Measurements from ENCODE around the gene ZFHX3.

ZFHX3 gene

GRCh38 chr16:72814226-72814625, 233.7 kb downstream of the ZFHX3 start:
- no peak for DNase-seq

GRCh38 chr16:72812672-72813071, 235.3 kb downstream of the ZFHX3 start:
- DNase-seq, result no peak

GRCh38 chr16:72811876-72812275, 236.1 kb downstream of the ZFHX3 start:
- no peak for DNase-seq

GRCh38 chr16:72811188-72811720, 236.7 kb downstream of the ZFHX3 start:
- no peak for DNase-seq

GRCh38 chr16:72810480-72810879, 237.4 kb downstream of the ZFHX3 start:
- no peak for DNase-seq

GRCh38 chr16:72809446-72809845, 238.5 kb downstream of the ZFHX3 start:
- no peak for DNase-seq

GRCh38 chr16:72808754-72809153, 239.2 kb downstream of the ZFHX3 start:
- DNase-seq, result no peak

- DNase-seq, result no peak
Observed at GRCh38 chr16:72807245-72807644, 240.7 kb downstream of the ZFHX3 start.

- no peak for DNase-seq
Observed at GRCh38 chr16:72805486-72805885, 242.4 kb downstream of the ZFHX3 start.

- DNase-seq, result no peak
Observed at GRCh38 chr16:72800524-72801161, 247.3 kb downstream of the ZFHX3 start.

- DNase-seq, result no peak
Observed at GRCh38 chr16:72798264-72798663, 249.7 kb downstream of the ZFHX3 start.

GRCh38 chr16:72797621-72798020, 250.3 kb downstream of the ZFHX3 start:
- DNase-seq, result no peak

- no peak for DNase-seq
Observed at GRCh38 chr16:72796222-72796621, 251.7 kb downstream of the ZFHX3 start.

- DNase-seq, result no peak
Observed at GRCh38 chr16:72794986-72795385, 252.9 kb downstream of the ZFHX3 start.

GRCh38 chr16:72794319-72794718, 253.6 kb downstream of the ZFHX3 start:
- DNase-seq, result no peak

GRCh38 chr16:72793716-72794115, 254.2 kb downstream of the ZFHX3 start:
- no peak for DNase-seq

- DNase-seq, result no peak
Observed at GRCh38 chr16:72793017-72793416, 254.9 kb downstream of the ZFHX3 start.

- no peak for DNase-seq
Observed at GRCh38 chr16:72791786-72792185, 256.1 kb downstream of the ZFHX3 start.

GRCh38 chr16:72789921-72790320, 258.0 kb downstream of the ZFHX3 start:
- DNase-seq, result no peak

GRCh38 chr16:72789465-72789864, 258.5 kb downstream of the ZFHX3 start:
- DNase-seq, result no peak

GRCh38 chr16:72788269-72788809, 259.6 kb downstream of the ZFHX3 start:
- no peak for DNase-seq

GRCh38 chr16:72787514-72788268, 260.2 kb downstream of the ZFHX3 start:
- no peak for DNase-seq

GRCh38 chr16:72787130-72787513, 260.8 kb downstream of the ZFHX3 start:
- no peak for DNase-seq

GRCh38 chr16:72786606-72787005, 261.3 kb downstream of the ZFHX3 start:
- no peak for DNase-seq

Measured in DMS 273 treated with DMSO at 0.1 percent for 48 hours (cell line).